Measurements from ENCODE around the gene FAIM. TPM values are rescaled to one million over a fixed set of nuclear protein-coding genes. Genes with fewer than 3 reads are reported as not detected.
"Not testable (repeated sequence)": the region's sequence is repeated elsewhere in the genome, so short reads cannot be mapped to it uniquely, and the experiment has no call there.

Gene FAIM
- polyA plus RNA-seq, 5 donors, result 27.7 to 43.9 (median 34.0) TPM

GRCh38 chr3:138597186-138597976 lies 11.2 kb upstream of the FAIM start:
- DNase-seq, result not testable (repeated sequence)

GRCh38 chr3:138598534-138598933 lies 10.0 kb upstream of the FAIM start:
- no peak for DNase-seq

GRCh38 chr3:138600100-138600745 lies 8.3 kb upstream of the FAIM start:
- DNase-seq, result no peak

- not testable (repeated sequence) for DNase-seq
Measured at GRCh38 chr3:138601661-138602060, 6.9 kb upstream of the FAIM start.

- DNase-seq, result not testable (repeated sequence)
Measured at GRCh38 chr3:138604106-138604595, 4.4 kb upstream of the FAIM start.

- DNase-seq, result no peak
Measured at GRCh38 chr3:138609898-138610266, 1.3 kb downstream of the FAIM start.

GRCh38 chr3:138615462-138615861 lies 6.9 kb downstream of the FAIM start:
- DNase-seq, result no peak

GRCh38 chr3:138620431-138620830 lies 11.9 kb downstream of the FAIM start:
- DNase-seq, result no peak

GRCh38 chr3:138624518-138624917 lies 15.9 kb downstream of the FAIM start:
- no peak for DNase-seq

GRCh38 chr3:138625707-138626365 lies 17.3 kb downstream of the FAIM start:
- no peak for DNase-seq

- DNase-seq, result no peak
Measured at GRCh38 chr3:138629526-138629925, 21.0 kb downstream of the FAIM start.

- no peak for DNase-seq
Measured at GRCh38 chr3:138638641-138639040, 30.1 kb downstream of the FAIM start.

- no peak for DNase-seq
Measured at GRCh38 chr3:138640537-138640936, 32.0 kb downstream of the FAIM start.

- no peak for DNase-seq
Measured at GRCh38 chr3:138642226-138642926, 33.8 kb downstream of the FAIM start.

- no peak for DNase-seq
Measured at GRCh38 chr3:138642927-138643253, 34.3 kb downstream of the FAIM start.

- DNase-seq, result no peak
Measured at GRCh38 chr3:138646008-138646407, 37.4 kb downstream of the FAIM start.

- DNase-seq, result no peak
Measured at GRCh38 chr3:138646513-138646912, 37.9 kb downstream of the FAIM start.

- no peak for DNase-seq
Measured at GRCh38 chr3:138649134-138649533, 40.6 kb downstream of the FAIM start.

- DNase-seq, result no peak
Measured at GRCh38 chr3:138653567-138653966, 45.0 kb downstream of the FAIM start.

GRCh38 chr3:138657508-138657907 lies 48.9 kb downstream of the FAIM start:
- no peak for DNase-seq

GRCh38 chr3:138668107-138668506 lies 59.5 kb downstream of the FAIM start:
- no peak for DNase-seq

- no peak for DNase-seq
Measured at GRCh38 chr3:138670407-138670806, 61.8 kb downstream of the FAIM start.

All from right lung (tissue), 5 donors.